Umbilical cord (tissue), 2 donors: ENCODE results near the gene FOXC1. TPM values are rescaled to one million over a fixed set of nuclear protein-coding genes. Genes with fewer than 3 reads are reported as not detected.

Source experiments
- DNase-seq: peaks from one replicate; pipeline ENCODE4 v3.0.0-alpha.2; 2015; ENCODE audit warnings: low spot score
- total RNA-seq: library from RNA; depleted of rRNA; stranded (reverse); fragments of >200 nt; gene quantifications from one replicate; pipeline ENCODE4 v1.2.3, GENCODE V29; 2014; ENCODE audit warnings: low replicate concordance; ENCODE audit not compliant: insufficient read depth

The FOXC1 gene
- total RNA-seq, result 6.0 TPM

DNA sequence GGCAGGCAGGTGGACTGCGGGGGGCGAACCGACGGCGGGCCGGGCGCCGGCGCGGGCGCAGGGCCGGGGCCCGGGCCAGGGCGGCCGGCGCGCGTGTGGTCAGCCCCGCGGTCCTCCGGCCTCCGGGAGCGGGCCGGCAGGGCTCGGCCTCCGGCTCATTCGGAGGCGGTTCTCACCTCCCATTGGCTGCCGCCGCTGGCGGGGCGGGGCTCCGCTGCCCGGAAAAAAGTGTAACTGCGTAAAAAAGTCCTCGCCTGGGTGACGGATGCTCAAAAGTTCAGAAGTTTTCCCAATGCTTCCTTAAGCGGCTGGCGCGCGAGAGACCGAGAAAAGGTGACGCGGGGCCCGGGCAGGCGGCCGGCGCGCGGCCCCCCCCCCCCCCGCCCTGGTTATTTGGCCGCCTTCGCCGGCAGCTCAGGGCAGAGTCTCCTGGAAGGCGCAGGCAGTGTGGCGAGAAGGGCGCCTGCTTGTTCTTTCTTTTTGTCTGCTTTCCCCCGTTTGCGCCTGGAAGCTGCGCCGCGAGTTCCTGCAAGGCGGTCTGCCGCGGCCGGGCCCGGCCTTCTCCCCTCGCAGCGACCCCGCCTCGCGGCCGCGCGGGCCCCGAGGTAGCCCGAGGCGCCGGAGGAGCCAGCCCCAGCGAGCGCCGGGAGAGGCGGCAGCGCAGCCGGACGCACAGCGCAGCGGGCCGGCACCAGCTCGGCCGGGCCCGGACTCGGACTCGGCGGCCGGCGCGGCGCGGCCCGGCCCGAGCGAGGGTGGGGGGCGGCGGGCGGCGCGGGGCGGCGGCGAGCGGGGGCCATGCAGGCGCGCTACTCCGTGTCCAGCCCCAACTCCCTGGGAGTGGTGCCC lies at the start of gene FOXC1:
TSS of gene FOXC1 (plus strand) at position 268 of the 849 bp plus-strand sequence. CDS start at position 799, 531 bp downstream.
- peak; percentile 90 for DNase-seq

DNA sequence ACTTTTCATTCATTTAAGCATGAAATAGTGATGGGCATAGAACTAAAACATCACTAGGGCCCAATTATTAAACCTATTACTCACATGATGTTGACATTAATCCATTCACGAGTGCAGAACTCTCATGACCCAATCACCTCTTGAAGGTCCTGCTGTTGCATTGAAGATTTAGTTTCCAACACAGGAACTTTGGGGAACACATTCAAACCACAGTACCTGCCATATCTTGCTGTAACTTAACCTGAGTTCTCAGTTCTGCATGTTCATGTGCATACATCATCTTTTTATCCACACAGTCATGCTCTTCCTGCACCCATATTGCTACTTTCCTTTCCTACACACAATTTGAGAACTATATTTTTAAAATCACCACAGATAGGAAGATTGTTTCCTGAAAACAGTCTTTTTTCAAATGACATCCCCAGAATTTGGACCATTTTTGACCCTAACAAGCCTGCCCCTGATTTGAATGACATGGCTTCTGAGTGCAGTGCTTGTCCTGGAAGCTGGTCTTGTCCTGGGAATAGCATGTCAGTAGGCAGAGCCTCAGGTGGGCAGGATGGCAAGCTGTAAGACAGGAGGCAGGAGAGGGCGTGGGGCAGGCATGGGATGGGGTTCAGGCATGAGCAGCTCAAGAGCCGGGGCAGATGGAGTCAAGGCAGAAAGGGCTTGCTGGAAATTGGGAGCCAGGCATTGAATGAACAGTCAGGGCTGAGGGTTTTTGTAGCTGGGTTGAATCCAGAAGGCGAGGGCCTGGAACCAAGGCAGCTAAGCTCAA lies 49.2 kb upstream of the FOXC1 start:
- DNase-seq, result no peak

DNA sequence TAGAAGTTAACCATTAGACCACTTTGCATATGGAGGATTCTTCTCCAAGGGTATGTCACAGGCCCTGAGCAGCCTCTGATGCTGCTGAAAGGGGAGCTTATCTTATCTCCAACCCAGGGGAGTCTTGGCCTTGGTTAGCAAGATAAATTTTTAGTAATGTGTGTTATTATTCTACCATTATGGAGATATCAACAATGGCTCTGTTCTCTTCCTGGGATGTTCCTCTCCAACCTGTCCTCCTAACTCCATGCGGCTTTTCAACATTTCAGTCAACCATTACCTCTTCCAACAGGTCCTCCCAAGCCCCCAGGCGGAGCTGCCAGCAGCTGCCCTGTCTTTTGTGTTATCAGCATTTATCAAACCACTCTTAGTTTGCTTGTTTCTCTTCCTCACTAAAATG lies 48.4 kb upstream of the FOXC1 start:
- no peak for DNase-seq

DNA sequence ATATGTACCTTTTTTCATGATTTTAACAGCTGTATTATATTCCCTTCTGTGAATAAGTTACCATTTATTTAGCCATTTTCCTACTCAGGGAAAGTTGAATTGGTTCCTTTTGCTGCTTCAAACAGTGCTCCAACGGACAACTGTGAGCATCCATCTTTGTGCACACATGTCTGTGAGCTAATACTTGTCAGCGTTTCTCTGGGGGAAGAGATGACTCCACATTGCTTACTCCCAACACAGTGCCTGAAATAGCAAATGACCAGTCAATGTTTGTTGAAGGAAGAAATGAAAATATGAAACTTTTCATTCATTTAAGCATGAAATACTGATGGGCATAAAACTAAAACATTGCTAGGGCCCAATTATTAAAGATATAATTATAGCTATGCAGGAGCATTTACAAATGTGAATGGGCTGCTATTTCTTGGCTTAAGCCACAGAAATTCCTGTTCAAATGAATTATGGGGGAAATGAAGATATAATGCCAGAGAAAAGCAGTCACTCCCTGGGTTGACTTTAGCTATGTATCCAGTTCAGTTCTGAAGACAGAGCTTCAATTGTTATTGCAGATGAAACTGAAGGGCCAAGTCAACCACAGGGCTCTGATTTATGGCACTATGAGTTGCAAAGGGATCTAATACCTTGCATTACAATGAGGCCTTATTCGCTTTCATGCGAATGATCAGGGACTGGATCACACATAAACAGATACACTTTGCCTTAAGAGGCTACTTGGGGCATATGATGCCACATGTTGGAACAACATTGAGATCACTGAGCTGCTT lies 47.4 kb upstream of the FOXC1 start:
- DNase-seq, result no peak

DNA sequence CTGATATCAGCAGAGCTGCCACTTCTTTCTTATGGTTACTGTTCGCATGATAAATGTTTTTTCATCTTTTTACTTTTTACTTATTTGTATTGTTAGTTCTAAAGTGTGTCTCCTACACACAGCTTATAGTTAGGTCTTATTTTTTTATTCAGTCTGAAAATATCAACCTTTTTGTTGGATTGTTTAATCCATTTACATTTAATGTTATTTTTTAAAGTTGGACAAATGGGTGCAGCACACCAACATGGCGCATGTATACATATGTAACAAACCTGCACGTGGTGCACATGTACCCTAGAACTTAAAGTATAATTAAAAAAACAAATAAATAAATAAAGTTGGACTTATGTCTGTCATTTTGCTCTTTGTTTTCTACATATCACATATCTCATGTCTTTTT lies 40.3 kb upstream of the FOXC1 start:
- no peak for DNase-seq

DNA sequence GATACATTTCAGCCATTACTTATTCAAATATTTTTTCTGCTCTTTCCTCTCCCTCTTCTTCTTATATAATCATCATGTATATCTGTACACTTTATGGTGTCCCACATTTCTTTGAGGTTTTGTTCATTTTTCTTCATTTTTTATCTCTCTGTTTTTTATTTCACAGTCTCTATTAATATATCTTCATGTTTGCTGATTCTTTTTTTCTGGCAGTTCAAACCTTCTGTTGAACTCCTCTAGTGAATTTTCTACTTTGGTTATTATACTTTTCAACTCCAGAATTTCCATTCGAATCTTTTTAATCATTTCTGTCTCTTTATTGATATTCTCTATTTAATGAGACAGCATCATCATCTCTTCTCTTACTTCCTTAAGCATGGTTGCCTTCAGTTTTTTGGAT lies 38.9 kb upstream of the FOXC1 start:
- no peak for DNase-seq

DNA sequence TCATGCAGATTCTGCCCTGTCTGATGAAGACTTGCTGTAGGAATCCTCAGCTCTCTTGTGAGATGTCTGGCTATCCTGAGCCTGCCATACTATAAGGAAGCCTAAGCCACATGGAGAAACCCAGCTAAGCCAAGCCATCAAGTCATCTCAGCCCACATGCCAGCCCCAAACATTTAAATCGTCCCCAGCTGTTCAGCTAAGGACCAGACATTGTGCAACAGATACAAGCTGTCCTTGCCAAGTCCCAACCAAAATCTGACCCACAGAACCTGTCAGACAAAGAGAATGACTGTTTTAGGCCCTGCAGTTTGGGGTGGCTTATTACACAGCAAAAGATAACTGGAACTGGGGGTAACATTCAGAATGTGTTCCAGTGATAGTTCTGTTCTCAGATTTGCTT lies 36.8 kb upstream of the FOXC1 start:
- DNase-seq, result no peak

DNA sequence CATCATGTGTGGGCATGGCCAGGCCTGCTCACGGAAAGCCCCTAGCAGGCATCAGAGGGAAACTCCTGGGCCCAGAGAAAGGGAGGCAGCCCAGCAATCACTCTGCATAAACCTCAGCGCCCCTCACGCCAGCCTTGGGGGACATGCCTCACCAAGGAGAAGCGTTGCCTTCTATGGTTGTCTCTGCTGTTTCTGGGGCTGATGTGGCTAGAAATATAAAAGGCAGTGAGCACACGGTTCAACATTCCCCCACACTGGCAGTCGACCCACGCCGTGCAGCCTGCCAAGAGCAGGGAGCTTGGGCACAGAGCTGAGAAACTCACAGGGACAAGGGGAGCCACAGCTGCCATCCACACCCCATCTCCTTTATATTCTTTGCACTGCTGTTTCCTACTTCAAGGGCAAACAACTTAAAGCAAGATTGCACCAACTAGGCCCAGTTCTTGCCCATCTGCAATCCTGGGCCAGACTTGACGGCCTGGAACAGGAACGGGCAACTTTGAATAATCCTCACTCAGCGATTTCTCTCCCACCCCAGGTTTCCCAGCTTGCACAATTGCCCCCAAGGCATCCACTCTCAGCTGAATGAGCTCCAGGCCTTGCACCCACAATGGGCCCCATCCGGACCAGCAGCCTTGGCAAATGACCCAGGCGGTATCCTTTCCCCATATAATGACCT lies 35.5 kb upstream of the FOXC1 start:
- DNase-seq, result peak; percentile 21

DNA sequence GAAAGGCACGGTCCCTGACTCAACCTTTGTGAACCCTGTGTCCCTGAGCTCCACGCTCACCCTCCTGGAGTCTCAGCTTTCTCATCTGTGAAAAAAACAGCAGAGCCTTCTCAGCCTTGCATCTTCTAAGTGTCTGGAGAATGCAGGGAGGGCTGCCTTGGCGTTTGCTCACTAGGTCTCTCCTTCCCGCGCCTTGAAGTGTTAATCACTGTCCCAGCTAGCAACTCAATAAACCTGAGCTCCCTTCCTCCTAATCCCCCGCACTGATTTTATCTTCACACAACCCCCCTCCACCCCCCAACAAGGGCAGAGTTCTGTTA lies 34.9 kb upstream of the FOXC1 start:
- DNase-seq, result peak; percentile 3

DNA sequence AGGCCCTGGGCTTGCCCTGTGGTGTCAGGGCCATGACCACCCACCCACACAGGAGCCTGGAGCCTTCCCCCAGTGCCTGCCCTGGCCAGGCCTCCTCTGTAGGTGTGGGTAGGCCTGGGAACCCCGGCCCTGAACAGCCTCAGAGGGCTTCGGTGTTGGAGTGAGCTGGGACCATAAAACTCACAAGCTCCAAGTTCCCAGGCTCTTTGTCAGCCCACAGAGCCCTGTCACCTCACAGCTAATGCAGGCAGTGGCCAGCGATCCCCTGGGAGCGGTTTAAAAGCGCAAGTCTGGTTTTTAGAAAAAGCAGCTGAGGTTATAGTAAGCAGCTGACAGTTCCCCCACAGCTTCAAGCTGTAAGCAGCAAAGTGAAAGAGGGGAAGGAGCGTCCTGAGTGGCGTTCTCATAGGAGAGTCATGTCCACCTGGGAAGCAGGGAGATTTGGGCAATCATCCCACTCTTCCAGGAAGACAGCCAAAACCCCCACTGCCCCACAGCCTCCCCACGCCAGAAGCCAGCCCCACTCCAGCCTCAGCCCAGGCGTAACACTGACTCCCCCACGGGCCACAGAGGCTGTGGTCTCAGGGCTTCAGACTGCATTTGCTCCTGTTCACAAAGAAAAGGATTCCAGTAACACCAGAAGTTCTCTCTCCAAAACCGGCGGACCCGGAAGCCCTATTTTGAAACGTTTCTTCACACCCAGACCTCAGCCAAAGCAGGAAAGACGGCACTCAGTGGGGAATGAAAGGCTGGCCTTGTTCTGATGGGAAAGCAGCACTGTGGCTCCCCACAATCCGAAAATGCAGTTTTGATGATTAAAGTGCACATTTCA lies 34.3 kb upstream of the FOXC1 start:
- DNase-seq, result peak; percentile 63

DNA sequence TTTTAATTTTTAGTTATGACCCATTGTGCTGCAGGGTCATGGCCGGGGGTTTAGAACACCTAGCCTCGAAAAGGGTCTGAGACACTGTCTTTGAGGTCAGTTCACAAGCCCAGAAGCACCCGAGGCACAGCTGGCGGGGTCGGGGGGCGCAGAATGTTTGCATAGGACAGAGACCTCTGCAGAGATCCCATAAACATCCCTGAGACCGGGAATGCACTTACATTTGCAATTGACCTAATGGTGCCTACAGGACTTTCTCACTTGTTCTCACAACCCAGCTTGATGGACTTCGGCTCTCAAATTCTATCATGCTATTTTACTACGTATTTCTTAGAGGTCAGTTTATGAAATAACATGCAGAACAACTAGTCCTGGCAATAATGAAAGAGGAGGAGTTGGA lies 33.5 kb upstream of the FOXC1 start:
- DNase-seq, result no peak

DNA sequence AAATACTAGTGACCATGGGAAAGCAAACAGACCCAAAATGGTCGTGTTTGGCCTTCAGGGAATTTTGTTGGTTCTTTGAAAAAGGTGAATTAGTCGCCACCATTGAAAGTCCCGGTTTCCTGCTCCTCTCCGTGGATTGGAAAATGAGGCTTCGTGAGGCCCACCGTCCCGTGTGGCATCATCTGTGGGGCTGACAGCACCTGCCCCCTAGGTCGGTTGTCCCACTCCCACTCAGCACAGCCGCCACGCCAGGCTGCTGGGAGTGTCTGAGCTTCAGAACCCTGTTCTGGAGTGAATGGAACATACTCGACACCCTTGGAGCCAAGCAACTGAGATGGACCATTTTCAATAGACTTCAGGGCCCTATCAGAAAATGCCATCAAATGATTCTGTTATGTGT lies 33.0 kb upstream of the FOXC1 start:
- no peak for DNase-seq

DNA sequence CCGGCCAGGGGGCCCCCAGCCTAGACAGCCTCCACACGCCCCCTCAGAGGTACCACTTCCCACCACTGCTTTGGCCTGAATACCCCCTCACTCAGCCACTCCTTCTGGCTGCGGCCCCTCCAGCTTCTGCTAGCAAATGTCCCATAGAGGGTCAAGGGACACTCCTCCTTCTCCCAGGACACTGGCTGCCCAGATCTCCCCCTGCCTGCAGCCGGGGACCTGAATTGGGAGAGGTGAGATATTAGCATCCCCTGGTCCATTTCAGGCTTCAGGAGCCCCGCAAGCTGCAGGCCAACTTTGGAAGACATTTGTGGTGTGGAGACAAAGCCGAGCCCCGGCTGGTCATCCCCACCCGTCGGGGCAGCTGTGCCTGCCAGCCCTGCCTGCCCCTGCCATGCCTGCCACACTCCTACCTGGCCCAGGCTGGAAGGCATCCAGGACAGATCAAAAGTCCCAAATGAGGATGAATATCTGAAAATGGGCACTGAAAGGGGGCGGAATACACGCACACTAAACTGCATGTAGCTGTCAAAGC lies 32.5 kb upstream of the FOXC1 start:
- DNase-seq, result no peak

DNA sequence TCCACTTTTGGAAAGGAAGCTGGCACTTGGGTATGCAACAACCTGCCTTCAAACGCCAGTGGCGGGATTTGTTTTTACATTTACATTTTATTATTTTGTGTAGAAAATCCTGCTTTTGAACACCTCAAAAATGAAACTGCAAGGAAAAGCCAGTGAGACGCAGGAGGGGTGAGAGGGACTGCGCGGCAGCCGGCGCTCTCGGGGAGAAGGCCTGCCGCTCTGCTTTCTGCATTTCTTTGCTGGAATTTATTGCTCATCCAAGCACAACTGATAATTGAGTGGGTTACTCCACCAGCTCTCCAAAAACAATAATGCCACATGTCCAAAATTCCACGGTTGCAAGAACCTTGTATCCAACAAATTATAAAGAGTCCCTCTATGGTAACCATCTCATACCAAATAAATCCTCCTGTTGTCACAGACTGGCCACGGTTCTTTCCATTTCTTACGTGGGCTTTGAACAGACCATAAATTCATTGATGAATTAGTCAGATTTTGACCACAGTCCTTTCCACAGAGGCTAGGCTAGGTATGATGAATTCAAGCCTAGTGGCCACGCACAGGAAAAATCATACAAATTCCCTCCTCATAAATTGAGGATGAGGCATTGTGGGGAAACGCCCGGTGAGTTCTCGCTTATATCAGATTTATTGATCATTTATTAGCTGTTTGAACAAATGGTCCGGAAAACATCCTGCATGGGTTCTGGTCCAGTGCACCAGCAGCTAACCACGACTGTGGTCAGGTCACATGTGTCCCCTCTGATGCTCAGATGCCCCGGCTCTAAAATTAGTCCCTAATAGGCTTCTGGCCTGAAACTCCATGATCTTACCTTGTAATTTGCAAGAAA lies 31.6 kb upstream of the FOXC1 start:
- DNase-seq, result no peak

DNA sequence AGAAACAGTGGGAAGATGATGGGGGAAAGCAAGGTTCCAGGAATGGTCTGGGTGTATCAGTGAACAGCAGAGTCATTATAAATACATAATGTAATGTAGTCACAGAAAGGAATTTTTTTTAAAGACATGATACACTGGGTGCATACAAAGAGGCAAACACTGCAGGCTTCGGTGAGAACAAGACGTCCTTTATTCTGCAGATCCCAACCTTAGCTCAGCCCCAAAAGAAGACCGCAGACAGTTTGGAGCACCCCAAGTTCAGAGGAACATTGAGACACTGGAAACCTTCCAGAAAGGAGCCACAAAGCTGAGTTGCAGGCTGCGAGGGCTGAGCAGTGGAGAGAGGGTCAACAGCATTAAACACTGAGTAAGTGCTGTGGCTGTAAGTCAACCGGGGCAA lies 30.6 kb upstream of the FOXC1 start:
- no peak for DNase-seq

DNA sequence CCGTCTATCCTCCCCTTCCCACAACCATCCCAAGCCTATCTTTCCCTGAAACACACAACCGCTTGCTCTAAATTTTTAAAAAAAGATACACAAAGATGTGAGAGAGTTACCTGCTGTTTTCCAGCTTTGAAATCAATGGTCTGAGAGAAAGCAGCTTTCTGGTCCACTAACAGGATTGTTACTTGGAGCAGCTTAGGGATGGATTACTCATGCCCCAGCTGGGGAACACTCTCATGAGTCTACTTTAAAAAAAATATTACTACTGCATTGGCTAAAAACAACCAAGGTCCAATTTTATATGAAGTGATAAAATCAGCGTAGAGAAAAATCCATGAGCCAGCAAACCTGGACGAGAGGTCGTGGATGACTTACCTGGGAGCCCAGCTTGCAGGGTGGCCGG lies 29.6 kb upstream of the FOXC1 start:
- DNase-seq, result no peak

DNA sequence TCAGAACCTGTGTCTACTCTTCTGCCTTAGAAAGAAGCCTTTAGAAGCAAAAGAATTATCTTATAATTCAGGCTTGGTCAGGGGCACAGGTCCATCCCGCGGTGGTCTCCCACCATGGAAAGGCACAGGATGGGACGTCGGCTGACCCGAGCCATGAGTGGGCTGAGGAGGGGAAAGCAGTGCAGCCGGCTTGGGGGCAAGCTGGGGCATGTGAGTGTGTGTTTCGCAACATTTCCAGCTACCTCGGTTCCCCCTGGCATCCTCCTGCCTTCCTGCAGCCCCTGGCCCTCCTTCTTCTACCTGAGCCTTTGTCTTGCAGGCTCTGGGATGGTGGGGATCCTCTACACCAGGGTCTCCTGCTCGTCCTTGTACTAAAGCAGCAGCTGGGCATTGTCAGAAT lies 29.1 kb upstream of the FOXC1 start:
- no peak for DNase-seq

DNA sequence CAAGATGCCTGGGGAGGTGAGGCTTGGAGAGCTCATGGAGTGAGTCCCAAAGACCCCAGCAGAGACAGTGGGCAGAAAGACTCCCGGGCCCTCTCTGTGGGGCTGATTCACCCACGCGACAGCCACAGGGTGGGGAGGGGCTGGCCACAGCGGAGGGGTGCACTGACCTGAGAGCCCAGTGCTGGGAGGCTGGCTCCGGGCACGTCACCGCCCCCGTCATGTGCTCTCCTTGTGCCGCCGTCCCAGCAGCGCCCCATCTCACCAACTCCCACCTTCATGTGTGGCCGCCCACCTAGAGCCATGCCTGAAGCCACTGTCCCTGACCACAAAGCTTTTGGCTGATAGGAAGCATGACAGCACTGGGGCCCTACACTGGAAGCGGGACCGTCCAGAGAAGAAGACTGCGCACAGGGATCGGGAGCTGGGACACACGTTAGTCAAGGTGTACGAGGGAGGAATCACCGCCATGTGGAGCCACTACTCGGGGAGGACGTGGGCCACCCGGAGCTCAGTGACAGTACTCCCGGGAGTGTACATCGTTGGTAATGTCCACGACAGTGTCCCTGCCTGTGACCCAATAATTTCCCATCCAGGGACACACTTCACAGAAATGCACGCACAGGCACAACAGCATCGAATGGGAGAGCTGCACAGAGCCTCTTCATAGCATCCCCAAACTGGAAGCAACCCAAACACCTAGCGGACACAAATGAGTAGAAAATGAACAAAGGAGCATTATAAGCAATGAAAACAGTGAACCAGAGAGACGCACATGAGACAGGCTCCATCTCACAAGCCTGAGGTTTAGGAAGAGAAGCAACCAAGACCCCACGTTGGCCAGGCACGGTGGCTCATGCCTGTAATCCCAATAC lies 28.4 kb upstream of the FOXC1 start:
- DNase-seq, result no peak

DNA sequence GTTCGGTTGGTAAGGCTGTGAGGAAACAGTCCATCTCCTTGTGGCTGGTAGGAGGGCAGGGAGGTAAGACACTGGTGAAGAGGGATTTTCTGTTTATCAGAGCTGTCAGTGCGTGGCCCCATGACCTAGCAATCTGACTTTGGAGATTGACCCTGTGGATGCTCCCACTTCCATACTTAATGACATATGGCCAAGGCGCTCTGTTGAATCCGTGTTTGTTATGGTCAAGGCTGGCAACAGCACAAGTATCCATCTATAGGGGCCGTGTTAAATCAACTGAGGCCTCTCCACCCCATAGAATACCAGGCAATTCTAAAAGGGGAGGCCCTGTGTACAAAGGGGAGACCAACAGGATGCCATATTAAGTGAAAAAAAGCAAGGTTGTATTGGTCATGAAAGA lies 25.6 kb upstream of the FOXC1 start:
- no peak for DNase-seq
